LHCN-M2 (cell line): ENCODE results near the gene MAP4K3. TPM values are rescaled to one million over a fixed set of nuclear protein-coding genes. Genes with fewer than 3 reads are reported as not detected.
A peak's percentile ranks its signal among the peaks of the same experiment; 100 is the strongest.
"Not testable (repeated sequence)": the region's sequence is repeated elsewhere in the genome, so short reads cannot be mapped to it uniquely, and the experiment has no call there.

Experiments
- DNase-seq: peaks from one replicate; pipeline ENCODE4 v3.0.0-alpha.2; 2012; ENCODE audit warnings: low read depth
- total RNA-seq: library from RNA; depleted of rRNA; stranded (reverse); fragments of >200 nt; gene quantifications from 2 replicates; pipeline ENCODE4 v1.2.3, GENCODE V29; 2014

Gene MAP4K3
- total RNA-seq, 1 experiment from 2014 or later, result 35.0 TPM

DNA sequence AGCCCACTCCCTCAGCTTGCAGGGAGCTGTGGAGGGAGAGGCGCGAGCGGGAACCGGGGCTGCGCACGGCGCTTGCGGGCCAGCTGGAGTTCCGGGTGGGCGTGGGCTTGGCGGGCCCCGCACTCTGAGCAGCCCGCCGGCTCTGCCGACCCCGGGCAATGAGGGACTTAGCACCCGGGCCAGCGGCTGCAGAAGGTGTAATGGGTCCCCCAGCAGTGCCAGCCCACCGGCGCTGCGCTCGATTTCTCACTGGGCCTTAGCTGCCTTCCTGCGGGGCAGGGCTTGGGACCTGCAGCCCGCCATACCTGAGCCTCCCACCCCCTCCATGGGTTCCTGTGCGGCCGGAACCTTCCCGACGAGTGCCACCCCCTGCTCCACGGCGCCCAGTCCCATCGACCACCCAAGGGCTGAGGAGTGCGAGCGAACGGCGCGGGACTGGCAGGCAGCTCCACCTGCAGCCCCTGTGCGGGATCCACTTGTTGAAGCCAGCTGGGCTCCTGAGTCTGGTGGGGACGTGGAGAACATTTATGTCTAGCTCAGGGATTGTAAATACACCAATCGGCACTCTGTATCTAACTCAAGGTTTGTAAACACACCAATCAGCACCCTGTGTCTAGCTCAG is 192.7 kb downstream of the MAP4K3 start:
- DNase-seq, result not testable (repeated sequence)

DNA sequence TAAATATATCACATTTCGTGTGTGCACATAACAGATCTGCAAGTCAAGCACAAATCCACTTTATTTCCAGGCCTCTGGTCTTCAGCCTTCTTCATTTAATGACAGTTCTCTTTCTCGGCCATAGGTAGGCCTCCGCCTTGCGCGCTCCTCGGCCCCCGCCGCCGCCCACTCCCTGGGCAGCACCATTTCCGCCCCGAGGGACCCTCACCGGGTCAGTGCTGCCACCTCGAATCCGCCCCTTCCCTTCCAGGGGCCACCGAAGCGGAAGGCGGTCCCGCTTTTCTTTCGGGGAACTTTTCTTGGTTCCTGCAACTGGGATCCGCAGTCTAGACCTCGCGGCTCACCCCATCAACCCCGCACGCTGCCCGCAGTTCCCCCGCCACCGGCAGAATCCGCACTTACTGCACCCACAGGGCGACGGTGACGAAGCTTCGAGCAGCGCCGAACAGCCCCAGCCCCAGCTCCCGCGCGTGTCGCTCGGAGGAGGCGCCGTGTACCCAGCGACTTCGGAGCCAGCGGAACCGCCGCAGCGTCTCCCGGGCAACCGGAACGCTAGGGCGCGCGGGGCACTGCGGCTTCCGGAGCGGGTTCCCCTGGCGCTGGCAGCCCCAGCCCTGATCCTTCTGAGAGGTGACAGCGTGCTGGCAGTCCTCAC is 193.5 kb downstream of the MAP4K3 start, which contains the start of gene CDKL4:
Gene CDKL4 (minus strand): TSS at position 502 of the 655 bp plus-strand sequence.
- DNase-seq, result no peak

DNA sequence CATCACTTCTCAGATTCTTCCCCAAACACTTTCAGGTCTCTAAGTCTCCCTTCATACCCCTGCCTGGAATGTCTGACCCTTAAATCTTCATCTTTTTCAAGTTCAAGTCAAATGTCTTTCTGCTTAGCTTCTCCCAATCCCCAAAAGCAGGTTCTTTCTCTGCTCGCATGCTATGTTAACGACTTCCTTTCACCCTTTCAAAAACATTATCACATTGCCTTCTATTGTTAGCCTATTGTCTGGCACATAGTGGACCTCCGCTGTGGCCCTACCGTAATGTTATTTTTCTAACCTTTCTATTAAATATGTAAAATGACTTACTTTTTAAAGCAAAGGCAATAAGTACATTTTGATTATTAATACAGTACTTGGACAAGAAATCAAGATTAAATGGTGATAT is 195.5 kb downstream of the MAP4K3 start:
- no peak for DNase-seq

DNA sequence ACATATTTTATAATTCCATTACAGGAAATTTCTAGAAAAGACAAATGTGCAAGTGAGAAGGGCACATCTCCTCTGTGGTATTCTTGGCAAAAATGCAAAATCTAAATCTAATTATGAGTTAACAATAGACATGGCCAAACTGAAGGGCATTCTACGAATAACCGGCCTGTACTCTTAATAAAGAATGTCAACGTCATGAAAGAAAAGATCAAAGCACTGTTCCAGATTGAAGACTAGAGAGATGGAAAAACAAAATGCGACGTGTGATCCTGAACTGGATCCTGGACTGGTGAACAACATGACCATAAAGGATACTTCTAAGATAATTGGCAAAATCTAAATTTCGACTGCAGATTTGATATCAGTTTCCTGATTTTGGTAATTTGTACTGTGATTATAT is 196.3 kb downstream of the MAP4K3 start:
- no peak for DNase-seq

DNA sequence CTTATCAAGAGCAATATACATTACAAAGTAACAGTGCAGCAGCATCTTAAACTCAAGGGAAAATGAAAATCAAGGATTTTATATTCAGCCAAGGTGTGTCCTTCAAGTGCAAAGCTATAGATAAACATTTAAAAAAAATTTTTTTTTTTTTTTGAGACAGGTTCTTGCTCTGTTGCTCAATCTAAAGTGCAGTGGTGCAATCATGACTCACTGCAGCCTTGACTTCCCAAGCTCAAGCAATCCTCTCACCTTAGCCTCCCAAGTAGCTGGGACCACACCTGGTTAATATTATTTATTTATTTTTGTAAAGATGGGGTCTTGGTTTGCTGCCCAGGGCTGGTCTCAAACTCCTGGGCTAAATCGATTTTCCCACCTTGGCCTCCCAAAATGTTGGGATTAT is 202.3 kb downstream of the MAP4K3 start:
- no peak for DNase-seq

DNA sequence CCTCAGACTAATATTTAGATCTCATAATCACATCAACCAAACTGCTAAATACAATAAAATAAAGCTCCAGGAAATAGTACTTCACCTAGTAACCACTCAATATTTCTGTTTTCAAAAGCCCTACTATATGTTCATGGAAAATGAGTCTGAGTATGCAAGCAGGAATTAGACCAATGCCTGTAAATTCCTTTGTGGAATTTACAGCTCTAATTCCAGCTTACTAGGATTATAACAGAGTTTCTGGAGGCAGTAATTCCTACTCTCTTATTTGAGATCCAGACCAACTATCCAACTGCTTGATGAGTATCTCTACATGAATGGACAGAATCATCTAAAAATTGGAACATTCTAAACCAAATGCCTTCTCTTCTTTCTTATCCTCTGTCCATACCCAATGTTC is 204.9 kb downstream of the MAP4K3 start:
- no peak for DNase-seq

DNA sequence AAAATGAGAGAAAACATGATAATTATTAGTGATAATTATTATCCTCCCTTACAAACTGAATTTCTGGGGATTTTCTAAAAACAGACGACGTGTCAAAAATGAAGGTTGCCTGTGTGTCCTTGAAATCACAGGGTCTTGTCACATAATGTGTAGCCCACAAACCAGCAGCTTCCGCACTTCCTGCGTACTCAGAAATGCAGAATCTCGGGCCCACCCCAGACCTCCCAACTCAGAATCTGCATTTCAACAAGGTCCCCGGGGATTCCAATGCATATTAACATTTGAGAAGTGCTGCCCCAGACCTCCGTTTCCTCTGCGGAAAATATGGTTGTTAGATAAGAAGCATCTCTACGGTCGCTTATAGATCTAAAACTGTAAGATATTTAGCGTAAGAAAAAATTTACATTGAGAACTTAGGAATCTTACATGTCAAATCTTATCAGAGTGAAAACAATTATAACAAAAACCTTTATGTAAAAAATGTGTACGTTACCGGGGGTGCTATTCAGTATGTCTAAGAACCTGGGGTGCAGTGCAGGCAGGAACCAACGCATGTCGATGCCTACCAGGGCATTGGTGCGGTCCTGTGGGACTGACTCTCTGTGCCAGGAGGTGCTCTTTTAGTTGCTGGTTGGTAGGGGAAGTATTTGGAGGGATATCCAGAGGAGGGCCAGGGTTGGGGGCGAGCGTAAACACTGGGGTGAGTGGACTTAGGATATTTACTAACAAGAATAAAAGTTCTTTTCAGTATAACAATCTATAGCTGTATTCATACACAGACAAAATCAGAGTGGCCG is 208.5 kb downstream of the MAP4K3 start:
- DNase-seq, result no peak

DNA sequence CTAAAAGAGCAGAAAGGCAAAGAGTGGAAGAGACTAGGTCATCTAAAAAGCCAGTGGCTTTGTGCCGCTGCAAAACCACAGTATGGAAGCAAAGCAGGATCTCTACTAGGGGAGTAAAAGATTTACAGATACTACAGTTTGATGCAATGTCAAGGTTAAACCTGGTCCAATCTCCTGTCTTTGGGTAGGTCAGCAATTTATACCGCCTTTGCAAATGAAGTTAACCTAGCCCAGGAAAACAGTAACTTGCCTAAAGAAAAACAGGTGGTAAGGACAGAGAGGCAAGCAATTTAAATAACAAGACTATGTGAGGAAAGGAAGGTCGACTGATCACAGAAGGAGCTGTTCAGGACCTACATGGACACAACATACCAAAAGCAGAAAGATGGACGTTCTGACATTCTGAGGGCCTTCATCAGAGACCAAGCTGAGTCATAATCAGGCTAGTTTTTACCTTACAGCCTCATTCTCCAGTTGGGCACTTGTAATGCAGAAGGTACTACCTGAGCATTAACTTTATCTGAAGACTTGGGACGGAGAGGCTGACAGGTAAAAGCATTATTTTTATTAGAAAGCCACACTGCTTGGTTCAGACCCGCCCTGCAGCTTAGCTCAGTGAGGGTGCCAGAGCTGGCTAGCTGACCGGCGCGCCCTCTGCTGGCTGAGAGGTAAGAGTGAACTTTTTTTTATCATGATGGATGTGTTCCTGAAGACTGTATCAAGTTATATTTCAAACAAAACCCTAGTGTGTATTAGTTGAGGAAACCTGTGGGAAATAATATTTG is 209.3 kb downstream of the MAP4K3 start:
- DNase-seq, result peak; percentile 50

DNA sequence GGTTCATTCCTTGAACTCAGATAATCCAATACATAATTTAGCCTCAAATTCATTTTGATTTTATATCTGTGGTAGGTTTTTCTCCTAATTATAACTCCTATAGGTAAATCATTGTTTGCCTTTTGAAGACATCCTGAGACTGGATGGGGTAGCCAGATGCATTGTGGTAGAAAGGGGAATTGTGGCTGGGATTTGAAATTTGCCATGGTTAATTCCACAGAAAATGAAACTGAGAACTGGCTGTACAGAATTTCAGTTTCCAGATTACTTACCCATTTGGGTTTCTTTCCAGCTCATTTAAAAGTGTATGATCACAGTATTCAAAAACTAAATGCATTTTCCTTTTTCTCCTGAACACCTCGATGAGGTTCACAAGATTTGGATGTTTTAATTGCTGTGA is 211.5 kb downstream of the MAP4K3 start:
- DNase-seq, result no peak

DNA sequence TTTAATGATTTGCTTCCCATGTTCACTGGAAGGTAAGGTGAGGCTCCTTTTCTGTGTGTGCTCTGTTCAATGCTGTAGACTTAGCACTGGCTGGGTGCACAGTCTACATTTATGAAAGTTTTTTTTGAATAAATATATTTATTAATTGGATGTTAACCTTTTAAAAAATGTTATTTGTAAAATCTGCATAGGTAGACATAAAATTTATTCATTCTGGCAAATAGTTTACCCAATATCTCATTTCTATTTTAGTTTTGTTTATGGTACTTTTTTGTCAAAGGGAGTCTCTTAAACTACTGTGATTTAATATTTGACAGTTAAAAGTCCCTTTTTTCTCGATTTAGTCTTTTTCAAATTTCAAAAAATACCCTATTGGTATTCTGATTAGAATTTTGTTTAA is 213.2 kb downstream of the MAP4K3 start:
- DNase-seq, result no peak

DNA sequence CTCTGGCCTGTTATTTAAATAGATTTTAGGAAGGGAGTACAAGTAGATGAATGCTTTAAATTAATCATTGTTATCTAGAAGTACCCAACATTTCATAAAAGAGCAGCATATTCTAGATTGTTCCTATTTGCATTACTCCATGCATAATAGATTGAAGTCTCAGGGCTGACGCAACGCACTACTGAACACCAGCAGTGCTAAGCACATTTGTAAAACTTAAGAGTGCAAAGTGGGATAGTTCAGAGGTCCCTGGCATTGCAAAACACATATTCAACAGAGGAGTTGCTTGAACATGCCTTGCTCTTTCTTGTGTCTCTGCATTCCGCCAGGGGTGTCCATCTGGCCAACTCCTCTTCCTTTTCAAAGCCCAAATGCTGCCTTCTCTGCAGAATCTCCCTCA is 215.6 kb downstream of the MAP4K3 start:
- DNase-seq, result no peak

DNA sequence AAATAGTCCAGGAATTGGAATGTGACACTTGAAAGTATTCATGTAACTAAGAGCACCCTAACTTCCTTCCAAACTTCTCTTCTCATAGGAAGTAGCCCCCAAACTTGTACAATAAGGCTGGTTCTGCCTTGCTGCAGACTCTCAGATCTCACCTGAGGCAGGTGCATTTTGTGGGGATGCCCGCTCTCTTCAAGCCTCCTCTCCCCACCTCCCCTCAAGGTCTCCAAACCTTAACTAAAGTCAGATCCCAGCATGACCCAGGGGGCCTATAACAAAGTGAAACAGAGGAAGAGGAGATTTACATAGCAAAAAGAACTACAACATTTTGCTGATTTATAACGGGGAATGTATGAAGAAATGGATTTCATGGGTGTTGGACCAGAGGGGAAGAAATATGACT is 216.9 kb downstream of the MAP4K3 start:
- DNase-seq, result no peak

DNA sequence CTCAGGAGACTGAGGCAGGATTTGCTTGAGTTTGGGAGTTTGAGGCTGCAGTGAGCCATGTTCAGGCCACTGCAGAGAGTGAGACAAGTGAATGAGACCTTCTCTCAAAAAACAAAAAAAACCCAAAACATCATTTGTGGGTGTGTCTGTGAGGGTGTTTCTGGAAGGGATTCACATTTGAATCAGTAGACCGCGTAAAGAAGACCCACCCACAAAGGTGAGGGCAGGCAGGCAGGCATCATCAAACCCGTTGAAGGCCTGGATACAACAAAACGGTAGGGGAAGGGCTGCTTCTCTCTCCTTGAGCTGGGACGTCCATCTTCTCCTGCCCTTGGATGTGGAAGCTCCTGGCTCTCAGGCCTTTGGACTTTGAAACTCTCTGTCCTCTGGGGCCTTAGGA is 218.7 kb downstream of the MAP4K3 start:
- no peak for DNase-seq

DNA sequence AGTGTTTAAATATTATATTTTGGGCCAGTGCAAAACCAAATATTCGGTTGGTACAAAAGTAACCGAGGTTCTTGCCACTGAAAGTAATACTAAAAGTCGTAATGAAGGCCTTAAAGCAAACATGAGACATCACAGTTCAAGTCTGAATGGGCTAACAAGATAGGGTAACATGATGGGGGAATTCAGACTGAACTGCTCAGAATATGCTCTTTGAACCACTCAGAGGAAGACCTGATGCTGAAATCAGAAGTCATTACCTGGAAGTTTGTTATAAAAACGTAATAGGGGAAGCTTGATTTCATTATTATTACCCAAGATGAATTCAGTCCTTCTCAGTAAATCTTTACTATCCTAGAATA is 219.9 kb downstream of the MAP4K3 start:
- no peak for DNase-seq

DNA sequence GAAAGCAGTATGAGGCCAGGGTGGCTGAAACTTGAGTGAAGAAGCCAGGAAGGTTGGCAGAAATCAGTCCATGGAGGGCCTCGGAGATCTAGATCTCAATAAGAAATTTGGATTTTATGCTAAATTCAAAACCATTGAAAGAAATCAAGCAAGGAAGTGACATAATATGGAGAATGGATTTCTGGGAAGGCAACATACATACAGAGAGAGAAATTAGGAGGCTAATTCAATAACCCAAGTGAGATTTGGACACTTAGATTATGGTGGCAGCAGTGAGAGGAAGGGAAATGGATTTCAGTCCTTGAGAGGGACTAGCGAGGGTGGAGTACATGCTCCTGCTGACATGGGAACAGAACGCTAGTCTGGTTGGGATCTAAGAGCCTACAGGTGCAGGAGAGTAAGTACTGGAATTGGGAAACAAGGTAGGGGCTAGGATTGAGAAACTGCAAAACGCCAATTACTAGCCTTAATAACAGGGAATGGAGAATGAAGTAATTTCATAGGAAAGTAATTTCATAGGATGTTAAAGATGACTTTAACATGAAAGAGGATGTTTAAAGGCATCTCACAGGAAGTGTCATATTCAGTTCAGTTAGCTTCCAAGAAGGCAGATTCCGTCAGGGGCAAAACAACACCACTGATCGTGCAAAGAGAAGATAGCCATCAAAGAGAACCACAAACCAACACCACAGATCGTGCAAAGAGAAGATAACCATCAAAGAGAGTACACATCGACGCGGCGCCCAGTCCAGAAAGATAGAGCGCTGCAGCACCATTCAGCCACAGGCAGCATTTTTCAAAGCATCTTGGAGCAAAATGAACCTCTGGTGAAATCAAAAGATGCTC is 220.5 kb downstream of the MAP4K3 start:
- no peak for DNase-seq

DNA sequence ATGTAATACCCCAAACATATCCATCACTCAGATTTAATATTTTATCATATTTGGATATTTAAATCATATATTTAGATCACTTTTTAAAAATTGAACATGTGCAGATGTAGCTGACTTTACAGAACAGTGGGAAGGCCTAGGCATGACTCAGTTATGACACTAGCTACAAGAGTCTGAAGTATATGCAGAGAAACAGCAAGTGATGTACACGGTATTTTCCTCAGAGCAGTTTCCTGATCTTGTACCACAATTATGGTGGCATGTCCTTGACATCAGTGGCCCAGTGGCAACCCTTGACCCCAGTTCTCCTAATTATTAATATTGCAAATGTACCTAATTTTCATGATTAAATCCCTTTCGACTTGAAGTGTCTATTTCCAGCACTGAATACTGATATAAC is 221.5 kb downstream of the MAP4K3 start:
- no peak for DNase-seq

DNA sequence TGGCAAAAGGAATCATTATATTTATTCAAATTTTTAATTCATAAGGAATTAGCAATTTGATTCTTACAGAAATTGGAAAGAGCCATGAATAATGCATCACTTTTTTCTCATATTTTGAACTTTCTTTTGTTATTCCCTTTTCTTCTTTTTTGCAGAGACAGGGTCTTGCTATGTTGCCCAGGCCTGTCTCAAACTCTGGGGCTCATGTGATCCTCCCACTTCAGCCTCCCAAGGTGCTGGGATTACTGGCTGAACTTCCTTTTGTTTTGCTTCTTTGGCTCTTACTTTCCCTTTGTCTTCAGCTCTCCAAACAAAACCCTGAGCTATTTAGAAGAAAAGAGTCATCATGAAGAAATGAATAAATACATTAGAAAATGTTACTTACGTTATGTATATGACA is 224.1 kb downstream of the MAP4K3 start:
- DNase-seq, result no peak

DNA sequence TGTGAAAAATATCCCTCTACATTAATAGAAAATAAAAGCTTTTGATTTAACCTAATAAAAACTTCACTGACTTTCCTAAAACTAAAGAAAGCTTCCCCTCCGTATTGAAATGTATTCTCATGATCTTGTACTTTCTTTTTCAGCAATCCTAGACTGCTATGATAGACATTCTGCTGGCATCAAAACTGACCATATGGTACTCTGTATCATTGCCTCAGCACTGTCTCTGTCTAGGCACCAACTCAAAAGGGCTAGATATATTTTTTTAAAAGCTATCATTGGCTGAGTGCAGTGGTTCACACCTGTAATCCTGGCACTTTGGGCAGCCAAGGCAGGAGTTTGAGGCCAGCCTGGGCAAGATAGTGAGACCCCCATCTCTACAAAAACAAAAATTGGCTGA is 226.2 kb downstream of the MAP4K3 start:
- no peak for DNase-seq

DNA sequence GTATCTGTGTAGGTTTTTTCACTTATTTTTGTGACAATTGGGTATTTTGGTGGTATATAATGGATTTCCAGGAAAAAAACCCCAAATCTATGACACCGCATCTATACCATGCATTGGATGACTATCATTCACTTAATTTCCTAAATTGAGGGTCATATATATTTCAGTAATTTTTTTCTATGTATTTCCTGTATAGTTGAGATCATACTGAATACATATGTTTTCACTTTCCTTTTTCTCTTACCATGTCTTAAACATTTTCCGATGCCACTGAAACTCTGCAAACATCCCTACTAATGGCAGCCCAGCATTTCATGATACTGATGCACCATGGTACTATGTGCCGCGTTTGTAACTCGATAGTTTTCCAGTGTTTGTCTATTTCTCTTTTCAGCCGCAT is 233.7 kb downstream of the MAP4K3 start:
- DNase-seq, result no peak

DNA sequence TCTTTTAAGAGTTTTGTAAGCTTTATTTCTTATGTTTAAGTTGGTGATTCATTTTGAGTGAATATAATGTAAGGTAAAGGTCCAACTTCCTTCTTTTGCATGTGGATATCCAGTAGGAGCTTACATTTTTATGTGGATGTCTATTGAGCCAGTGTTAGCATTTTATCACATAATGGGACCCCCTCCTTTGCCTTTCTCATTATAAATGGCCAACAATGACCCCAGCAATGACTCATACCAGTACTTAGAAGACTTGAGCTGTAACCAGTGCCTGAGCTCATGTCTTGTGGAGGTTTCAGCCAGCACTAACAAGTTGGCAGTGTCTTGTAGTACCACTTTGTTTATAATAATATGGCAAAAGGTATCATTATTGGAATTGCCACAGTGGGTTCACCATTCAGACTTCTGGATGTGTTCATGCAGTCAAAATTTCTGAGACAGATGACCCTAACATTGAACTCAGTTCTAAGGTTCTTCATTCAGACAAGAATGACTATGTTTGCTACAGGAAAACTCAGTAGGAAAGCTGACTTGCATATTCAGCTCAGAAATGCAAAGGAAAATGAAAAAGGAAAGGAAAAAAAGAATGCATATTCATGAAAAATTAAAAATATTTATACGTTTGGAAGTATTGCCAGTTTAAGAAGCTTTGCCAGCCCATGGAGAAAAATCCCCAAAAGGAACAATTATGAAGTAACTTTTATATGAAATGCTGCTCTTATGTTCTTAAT is 234.3 kb downstream of the MAP4K3 start:
- peak; percentile 7 for DNase-seq
